ENCODE measurements around the gene MYL4.

MYL4 gene

GRCh38 chr17:47273245-47273644, 64.1 kb downstream of the MYL4 start:
- no peak for DNase-seq (ENCODE audit: low spot score)
